GM21447 (cell line): ENCODE measurements around the gene CAMK2B.

Experiments
- ATAC-seq: cut with Tn5 transposase; IDR thresholded peaks from one replicate; pipeline ENCODE4 v1.9.1; 2021; ENCODE audit not compliant: unreplicated experiment

CAMK2B gene

GRCh38 chr7:44330331-44330730 lies 4.9 kb upstream of the CAMK2B start:
- ATAC-seq: no peak

GRCh38 chr7:44329888-44330287 lies 4.5 kb upstream of the CAMK2B start:
- no peak for ATAC-seq

DNA sequence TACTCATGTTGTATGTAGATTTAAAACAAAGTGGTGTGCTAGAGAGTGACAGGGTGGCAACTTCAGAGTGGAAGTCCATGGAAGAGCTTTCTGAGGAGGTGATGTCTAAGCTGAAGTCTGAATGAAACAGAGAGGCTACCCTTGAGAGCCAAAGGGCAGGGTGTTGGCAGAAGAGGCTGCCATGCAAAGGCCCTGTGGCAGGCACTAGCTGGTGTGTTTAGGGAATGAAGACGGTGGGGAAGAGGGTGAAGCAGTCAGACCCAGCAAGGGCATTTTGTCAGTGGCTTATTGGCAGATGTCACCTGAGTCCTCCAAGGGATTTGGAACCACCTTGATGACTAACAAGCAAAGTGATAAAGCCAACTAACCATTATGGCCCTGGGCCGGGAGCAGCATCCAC lies 3.7 kb upstream of the CAMK2B start:
- no peak for ATAC-seq

DNA sequence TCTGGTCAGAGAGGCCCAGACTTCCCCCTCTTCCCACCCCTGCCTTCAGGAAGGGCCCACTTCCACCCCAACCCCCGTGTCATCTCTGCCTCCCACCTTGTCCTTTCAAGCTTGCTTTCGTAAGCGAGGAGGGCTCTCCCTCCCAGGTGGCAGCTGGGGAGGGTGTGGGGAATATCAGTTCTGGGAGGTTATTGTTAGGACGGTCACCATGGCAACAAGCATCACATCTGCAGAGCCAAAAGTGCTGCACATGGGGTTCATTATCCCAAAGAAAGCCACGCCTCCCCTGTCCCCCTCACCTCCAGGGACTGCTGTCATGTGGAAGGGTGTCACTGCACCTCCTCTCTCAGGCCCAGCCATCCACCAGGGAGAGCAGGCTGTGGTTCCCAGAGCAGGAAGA lies 2.6 kb upstream of the CAMK2B start:
- no peak for ATAC-seq

GRCh38 chr7:44326261-44327125 lies 1.1 kb upstream of the CAMK2B start:
- ATAC-seq: no peak

DNA sequence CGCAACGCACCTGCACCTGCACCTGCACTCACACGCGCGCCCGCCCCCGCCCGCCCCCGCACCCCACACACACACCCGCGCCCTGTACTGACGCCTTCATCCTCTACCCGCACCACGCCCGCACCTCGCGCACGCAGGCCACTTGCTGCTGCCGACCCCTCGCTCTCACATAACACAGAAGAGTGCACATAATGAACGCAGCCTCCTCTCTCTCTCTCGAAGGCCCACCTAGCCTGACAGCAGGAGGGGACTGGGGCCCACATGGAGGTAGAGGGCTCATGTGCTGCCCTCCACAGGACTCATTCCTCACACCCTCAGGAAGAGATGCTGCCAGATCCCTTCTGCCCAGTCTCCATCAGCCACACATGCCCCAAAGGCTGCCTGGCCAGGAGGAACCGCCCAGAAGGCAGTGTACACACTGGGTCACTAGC lies 432 bp upstream of the CAMK2B start:
- no peak for ATAC-seq

- no peak for ATAC-seq
These were observed 753 bp downstream of the CAMK2B start for GRCh38 chr7:44324481-44325200.

DNA sequence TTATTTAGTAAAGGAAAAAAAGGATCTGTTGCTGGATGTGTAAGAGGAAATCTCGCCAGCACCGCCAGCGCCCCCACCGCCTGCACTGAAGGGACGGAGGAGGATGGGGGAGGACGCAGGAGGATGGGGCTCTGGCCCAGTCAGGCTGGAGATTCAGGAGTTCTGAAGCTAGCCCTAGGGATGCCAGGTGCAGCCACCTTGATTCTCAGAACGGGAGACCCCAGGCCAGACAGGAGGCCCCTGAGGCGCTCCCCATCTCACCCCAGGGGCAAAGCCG lies 1.3 kb downstream of the CAMK2B start:
- ATAC-seq: no peak

GRCh38 chr7:44323381-44324203 lies 1.8 kb downstream of the CAMK2B start:
- no peak for ATAC-seq

DNA sequence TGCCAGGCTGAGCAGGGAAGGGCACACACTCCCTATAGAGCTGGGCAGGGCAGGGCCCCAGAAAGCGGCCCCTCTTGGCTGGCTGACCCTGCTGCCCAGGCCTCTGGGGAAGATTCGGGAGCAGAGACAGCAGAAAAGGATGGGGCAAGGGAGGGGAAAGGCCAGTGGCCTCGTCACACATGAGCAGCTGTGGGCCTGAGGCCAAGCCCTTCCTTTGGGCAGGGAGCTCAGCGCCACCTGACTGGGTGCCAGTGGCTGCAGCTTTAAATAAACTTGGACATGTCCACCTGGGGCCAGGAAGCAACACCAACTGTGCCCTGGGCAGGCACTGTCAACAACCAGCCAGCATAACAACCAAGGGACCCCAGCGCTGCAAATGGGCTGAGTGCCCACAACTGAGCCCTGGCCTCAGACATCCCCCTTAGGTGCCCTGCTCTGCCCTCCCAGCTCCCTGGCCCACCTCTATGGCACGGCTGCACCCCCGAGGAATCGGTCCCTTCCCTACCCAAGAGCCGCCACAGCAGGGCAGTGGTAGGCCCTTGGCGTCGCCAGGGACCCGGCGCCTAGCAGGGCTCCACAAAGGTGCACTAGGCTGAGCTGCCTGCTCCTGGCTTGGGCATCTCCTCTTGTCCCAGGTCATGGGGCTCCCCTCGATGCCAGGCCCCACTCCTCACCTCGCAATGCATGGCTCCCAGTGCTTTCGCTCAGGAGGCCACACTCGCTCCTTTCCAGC lies 2.6 kb downstream of the CAMK2B start:
- ATAC-seq: no peak

- ATAC-seq: no peak
These were observed 3.6 kb downstream of the CAMK2B start for GRCh38 chr7:44321796-44322195.

GRCh38 chr7:44320794-44321371 lies 4.5 kb downstream of the CAMK2B start:
- no peak for ATAC-seq

- no peak for ATAC-seq
These were observed 5.3 kb downstream of the CAMK2B start for GRCh38 chr7:44320141-44320540.

GRCh38 chr7:44318332-44318731 lies 7.1 kb downstream of the CAMK2B start:
- ATAC-seq: no peak

GRCh38 chr7:44315301-44315903 lies 10.0 kb downstream of the CAMK2B start:
- ATAC-seq: no peak

GRCh38 chr7:44313621-44314031 lies 11.8 kb downstream of the CAMK2B start:
- ATAC-seq: no peak

GRCh38 chr7:44313016-44313415 lies 12.4 kb downstream of the CAMK2B start:
- ATAC-seq: no peak

DNA sequence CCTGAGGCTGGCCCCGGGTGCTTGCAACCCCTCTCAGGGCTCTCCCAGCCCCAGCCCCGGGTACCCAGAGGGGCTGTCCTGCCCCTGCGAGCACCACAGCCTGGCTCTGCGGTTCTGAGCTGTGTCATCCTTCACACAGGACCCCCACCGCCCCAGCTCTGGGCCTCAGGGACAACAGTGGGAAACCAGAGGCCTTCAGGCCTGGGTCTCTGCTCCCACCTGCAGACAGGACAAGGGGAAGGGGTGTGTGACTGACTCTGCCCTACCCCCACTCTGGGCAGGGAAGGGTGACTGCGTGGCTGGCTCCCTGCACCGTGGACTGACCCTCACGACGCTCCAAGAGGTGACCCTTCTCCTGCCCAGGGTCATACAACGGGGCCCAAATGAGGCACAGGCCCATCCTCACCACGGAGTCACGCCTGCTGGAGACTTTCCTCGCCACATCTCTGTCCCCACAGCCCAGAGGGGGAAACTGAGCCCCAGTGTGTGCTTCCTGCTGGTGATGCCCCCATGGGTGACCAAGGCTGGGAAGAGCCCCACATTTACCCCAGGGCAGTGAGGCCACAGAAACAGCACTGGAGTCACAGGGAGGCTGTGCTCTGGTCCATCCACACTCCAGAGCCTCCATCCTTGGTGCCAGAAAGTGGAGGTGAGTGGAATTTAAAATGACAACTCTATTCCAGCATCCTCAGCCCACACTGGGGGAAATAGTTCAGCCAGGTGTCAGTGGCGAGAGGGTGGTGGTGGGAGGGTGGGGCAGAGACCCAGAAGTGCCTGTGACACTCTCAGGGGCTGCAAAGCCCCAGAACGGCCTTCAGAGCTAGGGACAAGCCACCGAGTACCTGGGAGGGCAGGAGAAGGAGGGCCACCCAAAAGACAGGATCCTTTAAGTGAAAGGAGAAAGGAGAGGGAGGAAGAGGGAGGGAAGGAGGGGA lies 13.6 kb downstream of the CAMK2B start:
- ATAC-seq: no peak

GRCh38 chr7:44310221-44310848 lies 15.1 kb downstream of the CAMK2B start:
- no peak for ATAC-seq
